ENCODE measurements around the gene MRRF. TPM values are rescaled to one million over a fixed set of nuclear protein-coding genes. Genes with fewer than 3 reads are reported as not detected.
A peak's percentile ranks its signal among the peaks of the same experiment; 100 is the strongest.

Gene MRRF
- polyA plus RNA-seq, 1 donor = 29.1 TPM

GRCh38 chr9:122228568-122229484 is 35.9 kb upstream of the MRRF start, which contains the start of gene LHX6:
LHX6 (minus strand) TSS chr9:122228957; CDS start chr9:122228740, 217 bp downstream.
- no peak for DNase-seq (ENCODE audit: low read depth)

GRCh38 chr9:122229485-122229837 is 35.2 kb upstream of the MRRF start:
- DNase-seq (ENCODE audit: low read depth) = no peak

GRCh38 chr9:122232796-122233306 is 31.8 kb upstream of the MRRF start:
- no peak for DNase-seq (ENCODE audit: low read depth)

GRCh38 chr9:122234022-122234748 is 30.5 kb upstream of the MRRF start:
- no peak for DNase-seq (ENCODE audit: low read depth)

GRCh38 chr9:122236681-122237080 is 28.0 kb upstream of the MRRF start:
- DNase-seq (ENCODE audit: low read depth) = no peak

GRCh38 chr9:122239722-122240121 is 25.0 kb upstream of the MRRF start:
- no peak for DNase-seq (ENCODE audit: low read depth)

- DNase-seq (ENCODE audit: low read depth) = no peak
Observed at GRCh38 chr9:122244349-122244748, 20.3 kb upstream of the MRRF start.

- no peak for DNase-seq (ENCODE audit: low read depth)
Observed at GRCh38 chr9:122246666-122247065, 18.0 kb upstream of the MRRF start.

- no peak for DNase-seq (ENCODE audit: low read depth)
Observed at GRCh38 chr9:122248448-122248865, 16.2 kb upstream of the MRRF start.

GRCh38 chr9:122251351-122251750 is 13.3 kb upstream of the MRRF start:
- DNase-seq (ENCODE audit: low read depth) = no peak

GRCh38 chr9:122252796-122253195 is 11.9 kb upstream of the MRRF start:
- DNase-seq (ENCODE audit: low read depth) = no peak

- DNase-seq (ENCODE audit: low read depth) = no peak
Observed at GRCh38 chr9:122254761-122255160, 9.9 kb upstream of the MRRF start.

- DNase-seq (ENCODE audit: low read depth) = no peak
Observed at GRCh38 chr9:122256206-122256605, 8.5 kb upstream of the MRRF start.

GRCh38 chr9:122258886-122259415 is 5.7 kb upstream of the MRRF start:
- no peak for DNase-seq (ENCODE audit: low read depth)

- peak; percentile 8 for DNase-seq (ENCODE audit: low read depth)
Observed at GRCh38 chr9:122261469-122261881, 3.2 kb upstream of the MRRF start.

- DNase-seq (ENCODE audit: low read depth) = no peak
Observed at GRCh38 chr9:122262073-122262472, 2.6 kb upstream of the MRRF start.

GRCh38 chr9:122263699-122264349 is 858 bp upstream of the MRRF start:
- peak; percentile 6 for DNase-seq (ENCODE audit: low read depth)

- DNase-seq (ENCODE audit: low read depth) = peak; percentile 8
Observed at GRCh38 chr9:122265149-122265915, 650 bp downstream of the MRRF start.

- DNase-seq (ENCODE audit: low read depth) = no peak
Observed at GRCh38 chr9:122268041-122268814, 3.5 kb downstream of the MRRF start.

GRCh38 chr9:122274055-122274454 is 9.4 kb downstream of the MRRF start:
- no peak for DNase-seq (ENCODE audit: low read depth)
